Dermis blood vessel endothelial cell (primary cell): ENCODE results near the gene PHLPP1. TPM values are rescaled to one million over a fixed set of nuclear protein-coding genes. Genes with fewer than 3 reads are reported as not detected.

Experiments used
- DNase-seq: peaks from one replicate; pipeline ENCODE4 v3.0.0; 2010
- total RNA-seq: library from RNA; depleted of rRNA; stranded (reverse); fragments of >200 nt; gene quantifications from 2 replicates; pipeline ENCODE4 v1.2.3, GENCODE V29; 2014

The PHLPP1 gene
- total RNA-seq, 1 donor from 2014 or later, result 9.4 TPM

DNA sequence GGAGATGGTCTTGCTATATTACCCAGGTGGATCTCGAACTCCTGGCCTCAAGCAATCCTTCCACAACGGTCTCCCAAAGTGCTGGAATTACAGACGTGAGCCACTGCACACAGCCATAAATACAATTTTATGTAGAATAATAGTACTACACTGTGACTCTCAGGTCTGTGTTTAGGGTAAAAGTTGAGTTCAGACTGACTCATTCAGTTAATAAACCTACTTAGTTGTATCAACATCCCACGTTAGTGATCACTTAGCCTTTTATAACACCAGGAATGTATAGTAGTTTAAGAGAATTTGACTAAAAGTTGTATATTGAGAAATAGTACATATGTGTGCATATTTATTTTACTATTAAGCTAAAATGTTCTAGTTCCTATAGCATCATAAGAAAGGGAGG, 237.5 kb downstream of the PHLPP1 start:
- no peak for DNase-seq

DNA sequence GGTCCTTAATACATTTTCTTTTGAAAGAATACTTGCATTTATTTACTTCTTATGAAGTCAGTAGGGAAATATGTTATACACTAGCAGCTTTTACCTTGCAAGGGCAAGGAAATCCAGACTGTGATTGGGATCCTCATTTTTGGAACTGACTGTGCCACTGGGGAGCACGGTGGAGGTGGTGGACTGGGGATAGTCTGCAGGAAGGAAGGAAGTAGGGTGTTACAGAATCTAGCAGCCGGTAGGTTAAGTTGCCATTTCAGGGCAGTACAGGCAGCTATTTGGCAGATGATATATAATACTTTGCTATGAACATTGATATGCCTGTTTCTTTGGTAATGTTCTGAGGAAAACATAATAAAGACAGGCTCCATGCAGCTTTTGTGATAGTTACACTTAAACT, 238.3 kb downstream of the PHLPP1 start:
- peak; percentile 25 for DNase-seq

DNA sequence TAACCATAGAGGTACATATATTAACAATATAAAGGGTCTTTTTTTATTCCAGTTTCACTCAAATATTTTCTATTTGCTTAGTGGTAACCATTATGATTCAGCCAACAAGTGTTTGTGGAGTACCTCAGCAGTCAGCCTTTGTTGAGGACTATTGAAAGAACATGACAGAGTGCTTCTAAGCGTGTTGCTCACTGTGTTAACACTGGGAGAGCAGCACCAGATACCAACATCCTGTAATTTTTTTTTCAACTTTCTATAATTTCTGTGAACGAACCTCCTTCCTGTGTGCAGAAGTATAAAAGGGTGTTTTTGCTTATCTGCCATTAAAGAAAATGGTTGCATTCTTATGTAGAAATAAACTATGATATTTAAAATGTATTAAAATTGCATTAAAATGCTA, 239.0 kb downstream of the PHLPP1 start:
- DNase-seq, result no peak

DNA sequence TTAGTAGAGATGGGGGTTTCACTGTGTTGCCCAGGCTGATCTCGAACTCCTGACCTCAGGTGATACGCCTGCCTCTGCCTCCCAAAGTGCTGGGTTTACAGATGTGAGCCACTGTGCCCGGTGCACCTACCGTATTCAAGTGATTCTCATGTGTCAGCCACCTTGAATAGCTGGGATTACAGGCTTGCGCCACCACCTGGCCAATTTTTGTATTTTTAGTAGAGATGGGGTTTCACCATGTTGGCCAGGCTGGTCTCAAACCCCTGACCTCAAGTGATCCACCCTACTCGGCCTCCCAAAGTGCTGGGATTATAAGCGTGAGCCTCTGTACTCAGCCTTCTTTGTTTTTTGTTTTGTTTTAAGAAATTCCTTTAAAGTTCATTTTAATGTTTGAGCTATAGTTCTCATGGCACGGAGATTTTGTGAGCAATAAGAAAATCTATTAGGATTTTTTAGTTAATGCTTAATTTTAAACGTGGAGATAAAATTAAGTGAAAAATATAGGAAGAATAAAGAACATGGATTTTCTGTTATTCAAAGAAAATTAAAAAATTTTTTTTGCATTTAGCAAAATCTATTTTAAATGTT, 242.6 kb downstream of the PHLPP1 start:
- DNase-seq, result peak; percentile 79

DNA sequence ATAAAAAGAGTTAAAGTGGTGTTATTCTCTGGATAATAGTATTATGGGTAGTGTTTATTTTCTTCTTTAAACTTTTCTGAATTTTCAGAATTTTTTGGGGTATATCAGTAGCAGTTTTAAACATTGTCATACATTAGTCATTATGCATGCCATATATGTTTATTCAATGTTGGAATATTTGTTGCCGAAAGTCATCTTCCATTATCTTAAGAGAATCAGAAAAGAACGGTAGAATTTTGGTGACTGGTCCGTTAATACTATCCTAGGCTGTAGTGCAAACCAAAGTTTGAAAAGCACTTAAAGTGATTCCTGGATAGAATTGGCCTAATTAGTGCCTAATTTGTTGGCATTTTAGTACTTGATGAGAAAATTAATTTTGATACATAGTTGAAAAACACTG, 244.1 kb downstream of the PHLPP1 start:
- no peak for DNase-seq

DNA sequence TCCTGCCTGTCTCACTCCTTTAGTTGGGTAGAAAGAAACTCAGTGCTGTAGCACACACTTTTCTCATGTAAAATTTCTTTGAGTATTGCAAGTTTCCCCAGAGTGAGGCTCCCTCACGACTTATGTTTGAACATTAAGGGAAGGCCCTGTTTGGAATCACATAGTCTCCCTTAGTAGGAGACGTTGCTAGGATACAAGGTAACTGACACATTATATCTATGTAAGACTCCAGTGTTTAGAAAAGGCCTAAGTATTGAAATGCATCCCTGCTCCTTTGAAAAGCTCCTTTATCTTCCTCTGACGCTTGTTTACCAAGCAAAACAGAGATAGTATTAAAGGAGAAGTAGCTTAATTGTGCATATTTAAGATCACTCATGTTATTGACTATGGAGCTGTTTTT, 248.2 kb downstream of the PHLPP1 start:
- no peak for DNase-seq

DNA sequence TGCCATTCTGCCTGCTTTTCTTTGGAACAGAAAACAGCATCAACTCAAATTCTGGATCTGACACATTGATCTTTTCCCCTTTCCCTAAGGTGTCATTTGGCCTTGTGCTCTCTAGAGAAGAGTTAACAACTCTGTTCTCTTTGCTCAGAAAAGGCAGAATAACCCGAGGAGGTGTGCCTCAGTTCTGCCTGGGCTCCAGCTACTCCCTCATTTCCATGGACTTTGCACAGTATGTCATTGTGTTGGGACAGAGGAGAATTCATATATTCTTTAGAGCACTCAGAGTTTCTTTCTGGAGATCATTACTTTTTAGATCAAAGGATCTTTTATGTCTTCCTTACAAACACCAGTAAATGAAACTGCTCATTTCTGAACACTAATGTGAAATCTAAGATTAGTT, 249.1 kb downstream of the PHLPP1 start:
- no peak for DNase-seq

DNA sequence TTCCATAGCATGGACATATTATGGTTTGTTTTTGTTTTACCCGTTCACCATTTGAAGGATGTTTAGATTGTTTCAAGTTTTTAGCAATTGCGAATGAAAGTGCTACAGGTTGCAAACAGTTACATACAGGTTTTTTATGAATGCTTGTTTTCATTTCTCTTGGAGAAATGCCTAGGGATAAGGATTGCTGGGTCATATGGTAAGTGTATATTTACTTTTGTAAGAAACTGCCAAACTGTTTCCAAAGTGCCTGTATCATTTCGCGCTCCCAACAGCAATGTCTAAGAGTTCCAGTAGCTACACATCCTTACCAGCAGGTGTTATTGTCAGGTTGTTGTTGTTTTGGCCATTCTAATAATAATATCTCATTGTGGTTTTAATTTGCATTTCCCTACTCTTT, 251.7 kb downstream of the PHLPP1 start:
- DNase-seq, result no peak

DNA sequence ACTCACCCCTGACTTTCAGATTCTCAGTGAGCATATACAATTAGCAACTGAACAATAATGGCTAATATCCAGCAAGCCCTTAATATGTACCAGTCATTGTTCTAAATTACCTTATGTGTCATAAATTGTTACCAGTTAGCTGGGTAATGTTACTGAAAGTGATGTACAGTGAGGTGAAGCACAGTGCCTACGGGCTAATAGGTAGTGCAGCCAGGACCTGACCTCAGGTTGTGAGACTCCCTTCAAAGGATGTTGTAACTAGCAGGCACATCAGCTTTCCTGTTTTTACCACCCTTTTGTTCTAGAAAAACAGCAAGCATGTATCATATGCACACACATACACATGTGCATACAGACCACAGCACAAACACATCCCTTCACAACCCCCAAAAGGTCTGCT, 258.3 kb downstream of the PHLPP1 start:
- DNase-seq, result peak; percentile 23

DNA sequence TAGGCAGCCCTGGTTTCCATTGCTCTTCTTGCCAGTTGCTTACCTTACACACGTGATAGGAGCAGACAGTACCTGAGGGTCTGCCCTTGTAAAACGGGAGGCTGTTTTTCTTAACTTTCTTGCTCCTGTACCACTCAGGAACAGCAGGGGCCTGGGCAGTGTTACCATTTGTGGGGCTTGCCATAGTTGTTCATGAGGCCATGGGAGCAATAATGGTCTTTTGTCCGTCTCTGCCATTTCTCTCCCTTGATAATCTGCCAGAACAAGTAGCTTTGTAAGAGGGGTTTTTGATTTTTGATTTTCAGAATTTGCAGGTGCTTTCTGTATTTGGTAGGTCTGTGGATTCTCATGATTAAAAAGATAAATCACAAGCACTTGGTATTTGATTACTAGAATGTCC, 259.0 kb downstream of the PHLPP1 start:
- DNase-seq, result no peak

DNA sequence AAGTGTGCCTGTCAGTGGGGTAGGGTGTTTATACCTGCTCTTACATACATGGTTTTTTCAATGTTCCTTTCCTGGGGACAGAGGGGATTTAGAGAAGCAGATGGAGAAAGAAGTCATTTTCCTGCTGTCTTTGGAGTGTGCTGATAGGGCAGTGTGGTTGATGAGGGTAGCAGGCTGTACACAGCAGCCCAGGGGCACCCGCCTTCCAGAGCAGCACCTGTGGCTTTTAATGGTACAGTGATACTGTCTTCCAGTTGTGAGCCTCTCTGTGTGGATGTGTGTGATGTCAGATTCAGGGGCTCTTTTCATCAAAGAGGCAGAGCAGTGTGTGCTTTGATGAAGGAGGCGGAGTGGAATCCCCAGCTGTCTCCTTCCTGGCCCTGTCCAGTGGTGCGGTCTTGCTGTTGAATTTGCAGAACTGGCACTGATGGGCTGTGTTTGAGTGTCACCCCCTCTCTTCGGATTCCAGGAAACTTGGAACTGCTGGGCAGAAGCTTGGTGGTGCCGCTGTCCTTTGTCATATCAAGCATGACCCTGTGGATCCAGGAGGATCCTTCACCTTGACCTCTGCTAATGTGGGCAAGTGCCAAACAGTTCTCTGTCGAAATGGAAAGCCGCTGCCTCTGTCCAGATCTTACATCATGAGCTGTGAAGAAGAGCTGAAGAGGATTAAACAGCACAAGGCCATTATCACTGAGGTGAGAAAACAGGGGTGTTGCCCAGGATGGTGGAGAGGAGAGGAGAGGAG, 259.8 kb downstream of the PHLPP1 start:
- no peak for DNase-seq

DNA sequence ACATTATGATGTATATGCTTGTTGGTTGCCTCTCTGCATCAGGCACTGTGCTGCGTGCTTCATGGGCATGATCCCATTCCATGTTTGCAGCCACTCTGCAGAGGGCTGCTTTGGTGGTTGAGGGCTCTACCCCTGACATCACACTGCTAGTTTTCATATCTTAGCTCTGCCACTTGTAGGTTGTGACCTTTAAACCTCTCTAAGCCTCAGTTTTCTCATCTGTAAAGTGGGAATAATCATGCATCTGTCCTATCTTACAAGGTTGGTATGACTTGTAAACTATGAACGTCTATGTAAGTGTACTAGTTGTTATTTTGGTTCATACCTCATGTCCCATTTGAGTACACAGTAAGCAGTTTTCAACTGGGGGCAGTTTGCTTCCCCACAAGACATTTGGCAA, 260.4 kb downstream of the PHLPP1 start:
- no peak for DNase-seq

DNA sequence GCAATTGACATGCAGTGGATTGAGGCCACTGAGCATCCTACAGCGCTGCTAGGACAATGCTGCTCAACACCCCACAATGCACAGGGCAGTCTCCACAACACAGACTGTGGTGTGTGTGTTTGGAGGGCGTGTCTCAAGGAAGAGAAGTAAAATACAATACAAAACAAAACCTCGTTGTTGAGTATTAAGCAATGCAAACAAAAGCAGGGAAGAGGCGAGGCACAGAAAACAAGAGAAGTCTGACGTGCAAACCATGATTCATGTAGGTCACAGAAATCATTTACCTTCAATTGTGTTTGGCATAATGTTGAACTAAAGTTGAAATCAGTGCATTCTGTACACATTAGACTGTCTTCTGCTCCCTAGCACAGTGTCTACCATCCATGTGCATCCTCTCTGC, 260.9 kb downstream of the PHLPP1 start:
- no peak for DNase-seq

DNA sequence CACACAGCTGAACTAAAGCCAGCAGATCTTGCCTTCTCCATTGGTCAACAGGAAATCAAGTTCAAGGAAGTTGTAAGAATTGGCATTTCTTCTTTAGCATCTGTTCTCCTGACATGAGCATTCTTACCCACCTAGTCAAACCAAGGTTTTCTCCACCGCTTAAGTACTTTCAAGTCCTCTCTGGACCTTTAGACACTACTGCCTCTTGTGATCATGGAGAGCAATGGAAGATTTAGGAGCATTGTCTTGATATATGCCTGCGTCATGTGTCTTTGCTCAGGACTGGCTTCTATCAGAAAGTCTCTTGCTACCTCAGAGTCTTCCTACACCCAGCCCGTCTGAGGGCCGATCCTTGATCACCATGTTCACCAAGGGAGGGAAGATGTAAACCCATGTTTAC, 262.2 kb downstream of the PHLPP1 start:
- DNase-seq, result peak; percentile 45

DNA sequence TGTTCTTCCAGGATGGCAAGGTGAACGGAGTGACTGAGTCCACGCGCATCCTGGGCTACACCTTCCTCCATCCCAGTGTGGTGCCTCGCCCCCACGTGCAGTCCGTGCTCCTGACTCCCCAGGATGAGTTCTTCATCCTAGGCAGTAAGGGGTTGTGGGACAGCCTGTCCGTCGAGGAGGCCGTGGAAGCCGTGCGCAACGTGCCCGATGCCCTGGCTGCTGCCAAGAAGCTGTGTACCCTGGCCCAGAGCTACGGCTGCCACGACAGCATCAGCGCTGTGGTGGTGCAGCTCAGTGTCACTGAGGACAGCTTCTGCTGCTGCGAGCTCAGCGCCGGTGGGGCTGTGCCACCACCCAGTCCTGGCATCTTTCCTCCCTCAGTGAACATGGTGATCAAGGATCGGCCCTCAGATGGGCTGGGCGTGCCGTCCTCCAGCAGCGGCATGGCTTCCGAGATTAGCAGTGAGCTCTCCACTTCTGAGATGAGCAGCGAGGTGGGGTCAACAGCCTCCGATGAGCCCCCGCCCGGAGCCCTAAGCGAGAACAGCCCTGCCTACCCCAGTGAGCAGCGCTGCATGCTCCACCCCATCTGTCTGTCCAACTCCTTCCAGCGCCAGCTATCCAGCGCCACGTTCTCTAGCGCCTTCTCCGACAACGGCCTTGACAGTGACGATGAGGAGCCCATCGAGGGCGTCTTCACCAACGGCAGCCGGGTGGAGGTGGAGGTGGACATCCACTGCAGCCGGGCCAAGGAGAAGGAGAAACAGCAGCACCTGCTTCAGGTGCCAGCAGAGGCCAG, 263.1 kb downstream of the PHLPP1 start:
- DNase-seq, result no peak

DNA sequence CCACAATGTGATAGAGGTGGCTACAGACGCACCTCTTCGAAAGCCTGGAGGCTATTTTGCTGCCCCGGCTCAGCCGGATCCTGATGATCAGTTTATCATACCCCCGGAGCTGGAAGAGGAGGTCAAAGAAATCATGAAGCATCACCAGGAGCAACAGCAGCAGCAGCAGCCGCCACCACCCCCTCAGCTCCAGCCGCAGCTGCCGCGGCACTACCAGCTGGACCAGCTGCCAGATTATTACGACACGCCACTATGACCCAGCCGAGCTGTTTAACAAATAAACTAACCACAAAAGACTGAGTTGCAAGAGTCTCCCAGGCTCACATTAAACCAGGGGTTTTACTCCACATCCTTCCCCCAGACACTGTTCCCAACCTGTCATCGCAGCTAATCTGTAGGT, 263.8 kb downstream of the PHLPP1 start:
- DNase-seq, result no peak

DNA sequence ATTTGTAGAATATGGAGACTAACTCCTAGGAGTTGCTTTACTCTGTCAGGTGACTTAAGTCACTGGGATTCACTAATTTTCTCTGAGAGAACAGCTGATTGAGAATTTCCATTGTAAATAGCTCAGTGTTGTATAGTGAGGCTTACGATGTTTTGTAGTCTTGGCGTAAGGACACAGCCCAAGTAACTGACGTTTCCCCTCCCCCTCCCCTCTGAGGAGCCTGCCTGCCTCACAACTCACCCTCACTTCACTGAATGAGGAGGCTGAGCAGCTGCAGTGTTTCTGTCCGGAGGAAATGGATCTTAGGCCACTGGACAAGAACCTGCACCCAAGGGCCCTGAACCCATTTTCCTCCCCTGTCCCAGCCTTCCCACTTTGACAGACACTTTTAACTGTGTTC, 264.6 kb downstream of the PHLPP1 start:
- DNase-seq, result no peak

DNA sequence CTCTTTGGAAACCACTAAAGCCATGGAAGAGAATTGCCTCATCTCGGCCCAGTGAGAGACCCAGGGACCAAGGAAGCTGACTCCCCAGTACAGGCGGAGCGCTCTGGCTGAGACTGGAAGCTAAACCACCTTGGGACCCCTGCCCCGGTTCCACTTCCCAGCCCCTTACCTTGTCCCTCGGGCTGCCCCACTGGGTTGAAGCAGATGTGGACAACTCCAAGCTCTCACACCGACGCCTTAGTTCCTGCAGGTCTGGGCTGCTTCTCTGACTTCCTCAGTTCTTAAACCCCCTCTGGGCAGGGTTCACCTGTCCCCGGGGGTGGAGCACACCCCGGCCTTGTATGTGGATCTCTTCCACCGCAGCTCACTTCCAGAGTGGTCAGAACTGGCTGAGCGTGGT, 266.2 kb downstream of the PHLPP1 start:
- DNase-seq, result no peak

DNA sequence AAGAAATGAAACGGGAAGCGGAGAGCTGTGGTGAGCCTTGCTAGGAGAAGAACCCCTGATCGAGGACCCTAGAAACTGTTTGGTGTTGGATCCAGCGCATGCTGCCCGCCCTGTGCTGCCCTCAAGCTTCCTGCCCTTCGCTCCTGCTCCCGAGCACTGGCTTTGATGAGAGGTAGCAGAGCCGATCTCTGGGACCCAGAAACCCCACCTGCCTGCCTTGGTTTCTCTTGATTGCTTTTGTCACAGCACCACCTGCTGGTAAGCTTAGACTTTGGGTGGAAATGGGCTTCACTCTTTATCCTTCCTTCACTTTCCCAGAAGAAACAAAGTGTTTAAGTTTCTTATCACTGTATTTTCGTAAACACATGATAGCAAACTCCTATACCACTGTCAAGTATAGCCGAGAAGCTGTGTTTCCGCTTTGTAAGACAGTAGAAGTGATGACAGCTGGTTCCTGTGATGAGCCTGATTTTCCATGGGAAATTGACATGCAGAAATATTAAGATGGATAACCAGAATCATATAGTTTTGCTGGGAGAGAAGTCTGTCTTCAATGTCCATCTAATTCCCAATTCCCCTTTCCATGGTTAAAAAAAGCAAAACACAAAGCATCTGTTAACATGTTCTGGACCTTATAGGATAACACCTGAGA, 267.4 kb downstream of the PHLPP1 start:
- DNase-seq, result peak; percentile 82

DNA sequence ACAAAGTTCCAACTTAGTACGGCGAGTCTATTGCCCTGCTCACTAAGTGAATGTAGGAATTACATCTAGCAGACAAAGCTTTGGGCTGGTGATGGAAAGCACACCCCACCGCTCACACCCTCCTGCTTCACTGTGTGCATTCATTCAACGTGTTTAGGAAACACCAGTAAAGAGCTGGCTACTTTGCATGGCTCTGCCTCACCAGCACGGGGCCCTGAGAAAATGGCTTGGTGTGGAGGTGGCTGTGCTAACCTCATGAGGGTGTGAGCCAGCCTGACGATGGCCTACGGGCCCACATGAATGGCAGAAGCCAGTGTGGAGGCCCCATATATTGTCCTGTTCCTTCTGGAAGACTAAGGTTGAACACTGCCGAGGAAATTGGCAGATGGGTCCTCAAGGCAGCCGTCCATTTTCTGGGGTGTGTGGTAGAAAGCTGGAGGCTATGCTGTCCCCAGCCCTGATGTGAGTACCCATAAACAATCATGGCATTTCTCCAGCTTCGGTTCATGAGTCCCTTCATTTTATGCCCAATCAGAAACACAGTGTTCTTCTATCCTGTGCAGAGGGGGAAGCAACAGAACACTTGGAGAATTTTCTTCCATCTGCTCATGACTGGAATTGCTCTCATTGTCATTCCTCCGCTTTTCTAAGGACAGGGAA, 269.4 kb downstream of the PHLPP1 start:
- no peak for DNase-seq

DNA sequence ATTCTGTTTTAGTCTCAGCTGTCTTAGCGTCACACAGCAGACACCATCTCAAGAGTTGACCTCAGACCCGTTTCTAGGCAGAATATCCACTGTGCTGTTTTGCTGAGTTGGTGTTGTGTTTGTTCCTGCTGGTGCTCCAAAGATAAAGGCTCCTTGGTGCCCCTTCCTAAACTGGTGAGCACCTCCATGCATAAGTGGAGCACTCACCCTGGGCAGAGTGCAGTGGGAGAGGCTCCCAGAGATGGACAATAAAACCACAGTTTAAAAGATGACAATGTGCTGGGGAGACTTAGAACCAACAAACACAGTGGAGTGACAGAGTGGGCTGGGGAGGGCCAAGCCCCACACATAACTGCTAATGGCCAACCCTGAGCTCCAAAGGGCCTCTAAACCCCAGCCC, 271.1 kb downstream of the PHLPP1 start:
- DNase-seq, result no peak

DNA sequence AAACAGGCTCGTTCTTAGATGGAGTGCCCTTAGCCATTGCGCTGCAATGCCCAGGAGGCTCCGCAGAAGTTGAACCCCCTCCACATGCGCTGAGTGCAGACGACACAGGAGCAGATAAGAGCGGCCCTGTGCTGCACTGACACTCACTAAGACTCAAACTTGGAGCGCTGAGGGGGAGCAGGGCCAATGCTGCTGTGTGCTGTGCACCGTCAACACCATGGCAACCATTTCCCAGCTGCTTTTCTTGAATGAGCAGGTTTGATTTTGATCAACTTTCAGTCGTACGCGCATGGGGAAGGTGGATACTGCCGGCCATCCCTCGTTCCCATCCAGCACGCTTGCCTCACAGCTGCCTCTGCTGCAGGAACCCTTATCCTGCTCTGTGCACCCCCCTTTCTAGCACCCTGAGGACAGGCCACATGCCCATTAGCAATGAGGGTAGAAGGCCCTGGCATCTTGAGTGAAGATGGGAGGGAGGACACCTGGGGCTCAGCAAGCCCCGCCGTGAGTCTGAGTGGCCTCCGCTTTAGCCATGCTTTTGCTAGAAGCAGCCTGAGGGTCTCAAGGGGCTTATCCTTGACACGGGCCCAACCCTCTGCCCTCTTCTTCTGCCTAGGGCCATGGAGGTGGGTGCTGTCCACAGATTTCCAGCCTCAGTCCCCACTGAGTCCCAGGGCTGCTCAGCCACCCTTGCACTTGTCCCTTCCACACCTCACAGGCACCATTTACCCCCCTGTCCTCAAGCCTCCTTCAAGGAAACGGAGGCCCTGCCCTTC, 271.9 kb downstream of the PHLPP1 start:
- no peak for DNase-seq
